Endometrium (tissue), 2 donors: ENCODE measurements around the gene ARL15.
A peak's percentile ranks its signal among the peaks of the same experiment; 100 is the strongest.

Experiments
- FAIRE-seq: peaks from 2 replicates; lab custom pipeline; 2012; peaks lifted over from hg19 to GRCh38; lab: Jason Lieb, UNC
- donor health status: control.
- donor health status: control.

Gene ARL15

DNA sequence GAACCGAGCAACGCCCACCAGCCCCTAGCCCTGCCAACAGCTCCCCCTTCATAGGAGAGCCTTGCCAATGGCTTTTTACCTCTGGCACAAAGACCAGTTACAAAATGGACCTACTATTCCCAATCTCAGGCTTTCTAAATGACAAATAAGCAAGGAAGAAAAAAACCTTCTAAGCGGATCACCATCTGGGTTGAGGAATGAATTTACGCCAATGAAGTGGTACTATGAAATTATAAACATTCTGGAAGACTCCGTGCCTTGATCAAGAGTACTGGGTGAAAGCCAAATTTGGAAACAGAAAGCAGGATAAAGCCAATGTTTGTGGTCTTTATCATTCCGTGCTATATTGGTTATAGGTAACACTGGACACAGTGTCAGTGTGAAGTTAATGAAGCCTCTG, 378.0 kb downstream of the ARL15 start:
- no peak for FAIRE-seq

DNA sequence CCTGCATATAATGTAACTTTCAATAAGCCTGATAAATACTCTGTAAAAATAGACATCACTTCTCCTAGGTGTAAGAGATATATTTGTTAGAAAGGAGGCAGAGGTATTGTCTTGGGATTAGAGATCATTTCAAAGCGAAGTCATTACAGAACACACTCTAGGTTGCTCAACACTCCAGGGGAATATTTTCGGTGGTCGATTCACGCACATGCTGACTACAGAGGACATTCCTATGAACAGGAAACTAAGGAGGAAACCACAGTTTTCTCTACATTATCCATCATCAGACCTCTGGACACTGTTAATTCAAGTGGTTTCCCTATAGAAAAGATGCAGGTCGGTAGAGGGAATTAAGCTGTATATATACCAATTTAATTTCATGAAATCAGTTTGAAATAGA, 379.9 kb downstream of the ARL15 start:
- FAIRE-seq, result no peak

GRCh38 chr5:53929570-53929969, 380.8 kb downstream of the ARL15 start:
- FAIRE-seq, result no peak

- no peak for FAIRE-seq
Measured at GRCh38 chr5:53929152-53929551, 381.2 kb downstream of the ARL15 start.

GRCh38 chr5:53928641-53929040, 381.7 kb downstream of the ARL15 start:
- FAIRE-seq, result no peak

DNA sequence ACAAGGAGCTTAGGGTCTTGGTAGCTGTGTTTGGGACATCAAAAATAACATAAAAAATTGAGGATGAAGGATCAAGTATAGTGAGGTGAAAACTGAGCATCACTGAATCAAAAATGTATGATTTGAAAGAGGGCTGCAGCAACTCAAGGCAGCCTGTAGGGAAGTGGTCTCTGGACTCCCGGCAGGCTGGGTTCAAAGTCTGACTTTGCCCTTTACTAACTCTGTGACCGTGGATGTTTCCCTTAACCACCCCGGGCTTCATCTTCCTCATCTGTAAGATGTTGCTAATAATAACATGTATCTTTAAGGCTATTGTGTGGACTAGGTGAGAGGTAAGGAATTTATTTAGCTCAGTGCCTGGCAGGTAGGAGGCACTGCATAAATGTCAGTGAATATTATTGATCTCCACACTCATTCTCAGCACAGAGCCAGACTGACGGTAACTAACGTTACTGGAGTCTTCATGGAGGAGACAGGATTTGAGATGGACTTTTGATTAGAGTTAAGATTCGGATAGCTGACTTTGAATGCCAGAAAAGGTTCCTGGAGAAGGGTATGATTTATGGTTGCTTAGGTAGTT, 382.6 kb downstream of the ARL15 start:
- FAIRE-seq, result no peak

- FAIRE-seq, result no peak
Measured at GRCh38 chr5:53926026-53926425, 384.3 kb downstream of the ARL15 start.

DNA sequence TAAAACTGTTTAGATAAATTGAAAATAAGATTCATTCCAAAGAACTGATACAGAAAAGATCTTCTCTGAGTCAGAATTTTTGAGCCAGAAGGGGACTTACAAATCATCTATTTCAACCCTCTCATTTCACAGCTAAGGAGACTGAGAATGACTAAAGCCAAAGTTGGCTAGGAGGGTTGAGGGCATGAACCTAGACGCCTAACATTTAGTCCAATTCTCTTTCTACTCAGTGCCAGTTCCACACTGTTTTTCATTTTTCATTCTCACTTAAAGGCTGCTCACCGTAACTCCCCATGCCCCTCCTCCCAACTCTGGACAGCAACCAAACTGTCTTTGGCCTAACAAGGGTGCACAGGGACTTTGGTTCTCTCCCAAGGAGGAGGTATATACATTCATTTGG, 386.0 kb downstream of the ARL15 start:
- FAIRE-seq, result no peak

- no peak for FAIRE-seq
Measured at GRCh38 chr5:53923961-53924360, 386.4 kb downstream of the ARL15 start.

DNA sequence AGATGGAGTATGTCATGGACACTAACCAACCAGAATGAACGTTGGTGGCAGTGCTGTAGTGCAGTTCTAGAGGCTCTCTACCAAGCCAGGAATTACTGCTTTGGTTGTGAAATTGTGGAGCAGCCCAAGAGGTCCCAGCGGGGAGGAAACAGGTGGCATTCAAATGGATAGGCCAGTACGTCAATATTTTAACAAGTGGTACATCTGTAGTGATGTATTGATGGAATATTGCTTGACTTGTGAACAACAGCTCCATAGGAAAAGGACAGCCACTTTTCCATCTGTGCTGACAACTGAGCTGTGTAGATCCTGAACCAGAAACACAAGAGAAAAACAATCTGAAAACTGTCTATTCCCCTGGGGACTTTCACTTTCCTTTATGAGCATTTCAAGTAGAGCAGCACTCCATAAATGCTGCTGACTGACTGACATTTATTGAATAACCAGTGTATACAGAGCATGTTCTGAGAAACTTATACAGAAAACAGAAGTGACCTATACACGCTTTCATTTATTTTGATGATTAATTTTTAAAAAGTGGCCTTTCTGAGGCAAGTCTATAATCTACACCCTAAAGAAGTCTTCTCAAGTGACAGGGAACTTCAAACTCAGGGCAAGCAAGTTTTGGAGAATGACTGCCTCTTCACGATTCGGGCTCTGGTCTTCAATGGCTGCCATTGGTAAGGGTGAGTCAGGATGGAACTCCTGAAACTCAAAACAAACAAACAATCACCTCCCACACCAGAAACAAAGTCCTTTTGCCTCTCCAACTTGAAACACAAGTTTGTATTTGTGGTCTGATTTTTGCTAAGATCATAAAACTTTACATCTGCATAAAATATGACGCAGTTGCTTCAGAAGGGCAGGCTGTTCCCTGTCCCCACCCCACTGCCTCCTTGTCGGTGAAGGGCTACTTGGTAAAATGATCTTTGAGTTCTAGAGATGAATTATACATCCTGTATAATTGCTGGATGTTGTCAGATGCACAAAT, 387.6 kb downstream of the ARL15 start:
- FAIRE-seq, result peak; percentile 48

DNA sequence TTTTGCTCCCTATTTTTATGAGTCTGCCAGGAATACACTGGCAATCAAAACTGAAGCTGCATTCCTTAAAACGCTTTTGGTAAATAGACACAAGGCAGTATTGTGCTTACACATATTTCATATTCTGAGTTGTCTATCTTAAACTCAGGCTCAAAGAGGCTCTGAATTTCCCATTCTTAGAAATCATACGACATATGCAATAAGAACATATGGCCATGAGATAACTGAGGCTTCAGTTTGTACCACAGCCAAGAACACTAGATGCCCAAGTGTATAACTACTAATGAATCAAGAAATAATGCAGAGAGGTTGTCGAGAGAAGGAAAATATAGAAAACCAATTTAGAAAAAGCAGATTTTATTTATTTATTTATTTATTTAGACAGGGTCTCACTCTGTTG, 392.5 kb downstream of the ARL15 start:
- no peak for FAIRE-seq

DNA sequence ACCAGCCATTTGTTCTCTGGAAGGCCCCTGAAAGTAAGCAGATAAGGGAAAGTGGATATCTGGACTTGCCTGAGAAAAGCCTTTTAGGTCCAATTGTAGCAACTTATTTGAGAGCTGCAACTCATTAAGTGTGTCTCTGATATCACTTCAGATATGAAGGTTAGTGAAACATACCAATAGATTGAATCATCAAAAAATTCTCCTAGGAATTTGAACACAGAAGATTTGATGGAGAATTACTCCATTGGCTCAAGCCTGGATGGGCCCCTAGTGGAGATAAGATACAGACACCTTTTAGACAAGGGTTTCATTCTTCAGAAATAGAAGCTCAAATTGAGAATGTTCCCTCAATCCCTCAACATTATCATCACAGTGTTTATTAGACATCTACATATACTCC, 393.3 kb downstream of the ARL15 start:
- no peak for FAIRE-seq

GRCh38 chr5:53915120-53915519, 395.3 kb downstream of the ARL15 start:
- FAIRE-seq, result no peak

GRCh38 chr5:53913941-53914340, 396.4 kb downstream of the ARL15 start:
- no peak for FAIRE-seq

GRCh38 chr5:53908757-53909156, 401.6 kb downstream of the ARL15 start:
- no peak for FAIRE-seq

DNA sequence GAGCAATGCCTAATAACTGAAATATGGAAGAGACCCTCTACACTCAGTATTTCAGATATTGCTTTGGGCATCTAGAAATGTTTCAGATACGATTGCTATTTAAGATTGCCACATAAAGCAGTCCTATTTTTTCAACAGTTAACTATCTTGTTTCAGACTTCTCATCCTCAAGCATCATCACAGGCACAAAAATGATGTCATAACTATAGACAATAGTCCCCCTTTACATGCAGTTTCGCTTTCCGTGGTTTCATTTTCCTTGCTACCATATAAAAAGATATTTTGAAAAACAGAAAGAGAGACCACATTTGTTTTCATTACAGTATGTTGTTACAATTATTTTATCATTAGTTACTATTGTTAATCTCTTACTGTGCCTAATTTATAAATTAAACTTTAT, 402.5 kb downstream of the ARL15 start:
- FAIRE-seq, result no peak

DNA sequence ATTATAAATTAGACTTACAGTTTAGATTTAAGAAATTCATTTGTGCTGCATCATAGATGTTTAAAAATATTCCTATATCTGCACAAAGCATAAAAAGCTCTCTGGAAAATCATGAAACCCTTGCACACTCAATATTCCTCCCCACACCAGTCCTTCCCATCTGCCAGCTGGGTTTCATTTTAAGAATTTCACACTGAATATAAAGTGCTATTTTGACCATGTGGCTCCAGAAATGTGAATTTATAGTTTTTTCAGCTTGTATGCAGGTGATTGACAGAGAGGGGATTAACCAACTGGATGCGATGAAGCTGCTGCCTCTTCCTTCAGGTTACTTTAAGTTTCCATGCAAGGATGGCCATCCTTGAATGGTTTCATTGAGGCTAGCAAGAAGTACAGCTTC, 403.6 kb downstream of the ARL15 start:
- FAIRE-seq, result no peak

DNA sequence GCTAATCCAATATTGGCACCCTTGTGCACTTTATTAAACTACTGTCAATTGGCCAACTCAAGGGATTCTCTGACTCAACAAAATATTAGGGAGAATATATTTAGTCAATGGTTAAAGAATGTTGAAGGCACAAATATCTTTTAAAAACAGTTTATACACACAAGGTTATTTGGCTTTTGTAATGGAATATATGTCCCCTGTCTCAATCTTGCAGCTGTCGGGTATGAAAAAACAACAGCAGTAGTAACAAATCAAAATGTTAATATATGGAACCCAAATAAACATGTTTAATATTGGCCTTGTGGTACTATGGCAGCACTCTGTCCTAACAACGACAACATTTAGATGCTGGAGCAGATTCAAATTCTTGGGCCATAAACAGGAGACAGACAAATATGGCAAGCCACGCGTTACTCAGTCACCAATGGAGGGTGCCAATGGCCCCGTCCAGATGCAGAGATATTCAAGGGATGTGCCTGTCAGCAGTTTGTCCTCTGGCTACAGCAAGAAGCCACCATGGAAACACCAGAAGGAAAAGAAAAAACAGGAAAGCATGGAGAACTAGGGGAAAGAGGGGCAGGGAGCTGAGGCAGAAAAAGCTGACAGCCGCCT, 408.0 kb downstream of the ARL15 start:
- FAIRE-seq, result no peak

GRCh38 chr5:53900677-53901076, 409.7 kb downstream of the ARL15 start:
- FAIRE-seq, result no peak

- no peak for FAIRE-seq
Measured at GRCh38 chr5:53895091-53895683, 415.2 kb downstream of the ARL15 start.

- no peak for FAIRE-seq
Measured at GRCh38 chr5:53893626-53894025, 416.7 kb downstream of the ARL15 start.

DNA sequence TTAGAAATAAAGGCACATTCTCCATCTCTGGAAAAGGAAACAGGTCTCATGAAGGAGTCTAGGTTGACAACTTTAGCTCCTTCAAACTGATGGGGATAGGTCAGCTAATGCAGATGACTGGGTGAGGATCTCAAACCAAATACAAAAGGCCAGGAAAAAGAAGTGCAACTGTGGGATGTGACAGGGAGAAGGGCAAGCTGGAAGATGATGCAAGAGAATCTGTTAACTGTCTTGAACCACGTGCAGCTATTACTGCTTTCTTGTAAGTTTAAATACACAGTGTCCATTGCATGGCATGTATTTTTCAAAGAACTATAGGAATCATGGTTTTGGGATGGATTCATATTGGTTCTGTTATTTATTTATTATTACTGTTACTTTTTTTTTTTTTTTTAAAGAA, 418.1 kb downstream of the ARL15 start:
- FAIRE-seq, result no peak

GRCh38 chr5:53891159-53891558, 419.2 kb downstream of the ARL15 start:
- no peak for FAIRE-seq
